ENCODE data around the gene KIF2C.

KIF2C gene

GRCh38 chr1:44720281-44720680 is 19.4 kb upstream of the KIF2C start:
- no peaks in the 10 kb centered on the region for H3K9me3 ChIP-seq (ENCODE audit: control insufficient read depth in 1 of 2, low read length in 2 of 2)
- H3K27ac ChIP-seq (ENCODE audit: low read length) = no peak overlapping the region
- no peak overlapping the region for H3K4me3 ChIP-seq (ENCODE audit: low read depth in 1 of 2, low read length in 2 of 2)
- no peaks in the 10 kb centered on the region for H3K27me3 ChIP-seq (ENCODE audit: low read depth, low read length)
- H3K36me3 ChIP-seq (ENCODE audit: control insufficient read depth in 1 of 2, insufficient read depth in 2 of 2, low read length in 2 of 2) = no peaks in the 10 kb centered on the region
- H3K4me1 ChIP-seq (ENCODE audit: control insufficient read depth in 1 of 2, insufficient read depth in 2 of 2, low read length in 2 of 2) = peaks cover 0 to under 1% of the 10 kb centered on the region in 2 donors

- Histone ChIP-seq H3K9me3 (ENCODE audit: control insufficient read depth in 1 of 2, low read length in 2 of 2) (no peaks in the 10 kb centered on the region), H3K27me3 (ENCODE audit: low read depth, low read length) (no peaks in the 10 kb centered on the region), H3K27ac (ENCODE audit: low read length) (peak overlapping the region; percentile 67), H3K4me1 (ENCODE audit: control insufficient read depth in 1 of 2, insufficient read depth in 2 of 2, low read length in 2 of 2) (no peaks in the 10 kb centered on the region), H3K4me3 (ENCODE audit: low read depth in 1 of 2, low read length in 2 of 2) (no peak overlapping the region), H3K36me3 (ENCODE audit: control insufficient read depth in 1 of 2, insufficient read depth in 2 of 2, low read length in 2 of 2) (no peaks in the 10 kb centered on the region)
Observed at GRCh38 chr1:44721485-44722361, 17.9 kb upstream of the KIF2C start.

DNA sequence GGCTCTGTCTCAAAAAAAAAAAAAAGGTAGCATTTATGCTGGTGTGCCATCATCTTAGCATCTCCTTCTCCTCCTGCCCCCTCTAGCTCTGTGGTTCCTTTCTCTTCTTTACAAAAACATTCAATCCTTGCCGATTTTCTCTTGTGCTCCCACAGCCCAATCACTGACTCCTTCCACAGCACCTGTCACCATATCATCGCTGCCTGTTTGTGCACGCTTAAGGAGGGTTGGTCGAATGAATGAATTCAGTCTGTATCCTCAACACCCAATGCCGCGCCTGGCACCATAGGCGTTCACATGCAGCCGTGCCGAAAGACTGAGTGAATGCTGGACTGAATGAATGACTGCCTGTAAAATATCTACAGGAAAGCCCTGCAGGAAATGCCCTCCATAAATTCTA is 16.6 kb upstream of the KIF2C start:
- H3K4me3 ChIP-seq (ENCODE audit: low read depth in 1 of 2, low read length in 2 of 2) = no peak overlapping the region
- no peak overlapping the region for H3K27ac ChIP-seq (ENCODE audit: low read length)
- no peaks in the 10 kb centered on the region for H3K9me3 ChIP-seq (ENCODE audit: control insufficient read depth in 1 of 2, low read length in 2 of 2)
- H3K36me3 ChIP-seq (ENCODE audit: control insufficient read depth in 1 of 2, insufficient read depth in 2 of 2, low read length in 2 of 2) = no peaks in the 10 kb centered on the region
- H3K4me1 ChIP-seq (ENCODE audit: control insufficient read depth in 1 of 2, insufficient read depth in 2 of 2, low read length in 2 of 2) = no peaks in the 10 kb centered on the region
- no peaks in the 10 kb centered on the region for H3K27me3 ChIP-seq (ENCODE audit: low read depth, low read length)

GRCh38 chr1:44723496-44724295 is 15.9 kb upstream of the KIF2C start:
- Histone ChIP-seq H3K27ac (ENCODE audit: low read length) (no peak overlapping the region), H3K36me3 (ENCODE audit: control insufficient read depth in 1 of 2, insufficient read depth in 2 of 2, low read length in 2 of 2) (no peaks in the 10 kb centered on the region), H3K27me3 (ENCODE audit: low read depth, low read length) (no peaks in the 10 kb centered on the region), H3K9me3 (ENCODE audit: control insufficient read depth in 1 of 2, low read length in 2 of 2) (no peaks in the 10 kb centered on the region), H3K4me1 (ENCODE audit: control insufficient read depth in 1 of 2, insufficient read depth in 2 of 2, low read length in 2 of 2) (no peaks in the 10 kb centered on the region), H3K4me3 (ENCODE audit: low read depth in 1 of 2, low read length in 2 of 2) (no peak overlapping the region)

DNA sequence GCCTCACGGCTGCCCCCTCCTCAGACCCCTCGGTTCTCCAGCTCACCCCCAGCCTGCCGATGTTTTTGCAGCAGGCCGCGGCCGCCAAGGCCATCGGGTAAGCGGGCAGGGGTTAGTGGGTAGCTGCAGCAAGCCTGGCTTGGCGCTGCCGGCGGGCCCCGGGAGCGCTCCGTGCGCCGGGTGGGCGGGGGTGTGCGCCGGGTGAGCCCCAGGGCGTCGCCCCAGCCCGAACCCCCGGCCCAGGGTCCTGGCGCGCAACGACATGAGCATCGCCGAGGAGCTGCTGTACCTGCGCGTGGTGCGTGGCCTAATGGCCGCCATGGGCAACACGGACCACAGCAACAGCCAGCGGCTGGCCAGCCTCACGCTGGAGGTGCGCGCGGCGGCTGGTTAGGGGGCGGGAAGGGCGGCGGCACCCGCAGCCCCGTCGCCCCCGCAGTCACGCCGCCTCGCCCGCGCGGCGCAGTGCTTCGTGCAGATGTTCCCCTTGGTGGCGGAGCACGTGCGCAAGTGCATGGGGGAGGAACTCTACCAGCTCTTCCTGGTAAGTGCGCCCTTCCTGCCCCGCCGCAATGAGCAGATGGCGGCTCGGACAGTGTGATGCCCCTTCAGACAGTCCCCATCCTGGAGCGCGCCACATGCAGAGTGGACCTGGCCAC is 15.2 kb upstream of the KIF2C start:
- Histone ChIP-seq H3K27ac (ENCODE audit: low read length) (no peak overlapping the region), H3K9me3 (ENCODE audit: control insufficient read depth in 1 of 2, low read length in 2 of 2) (no peaks in the 10 kb centered on the region), H3K4me1 (ENCODE audit: control insufficient read depth in 1 of 2, insufficient read depth in 2 of 2, low read length in 2 of 2) (no peaks in the 10 kb centered on the region), H3K4me3 (ENCODE audit: low read depth in 1 of 2, low read length in 2 of 2) (no peak overlapping the region), H3K27me3 (ENCODE audit: low read depth, low read length) (no peaks in the 10 kb centered on the region), H3K36me3 (ENCODE audit: control insufficient read depth in 1 of 2, insufficient read depth in 2 of 2, low read length in 2 of 2) (no peaks in the 10 kb centered on the region)

- no peak overlapping the region for H3K27ac ChIP-seq (ENCODE audit: low read length)
- no peaks in the 10 kb centered on the region for H3K27me3 ChIP-seq (ENCODE audit: low read depth, low read length)
- no peaks in the 10 kb centered on the region for H3K36me3 ChIP-seq (ENCODE audit: control insufficient read depth in 1 of 2, insufficient read depth in 2 of 2, low read length in 2 of 2)
- H3K4me3 ChIP-seq (ENCODE audit: low read depth in 1 of 2, low read length in 2 of 2) = no peak overlapping the region
- no peaks in the 10 kb centered on the region for H3K4me1 ChIP-seq (ENCODE audit: control insufficient read depth in 1 of 2, insufficient read depth in 2 of 2, low read length in 2 of 2)
- no peaks in the 10 kb centered on the region for H3K9me3 ChIP-seq (ENCODE audit: control insufficient read depth in 1 of 2, low read length in 2 of 2)
Observed at GRCh38 chr1:44724955-44725698, 14.5 kb upstream of the KIF2C start.

- Histone ChIP-seq H3K36me3 (ENCODE audit: control insufficient read depth in 1 of 2, insufficient read depth in 2 of 2, low read length in 2 of 2) (no peaks in the 10 kb centered on the region), H3K4me3 (ENCODE audit: low read depth in 1 of 2, low read length in 2 of 2) (peak within 1 kb of the TSS; percentile 47), H3K27ac (ENCODE audit: low read length) (peak within 1 kb of the TSS; percentile 99), H3K27me3 (ENCODE audit: low read depth, low read length) (no peaks in the 10 kb centered on the region), H3K4me1 (ENCODE audit: control insufficient read depth in 1 of 2, insufficient read depth in 2 of 2, low read length in 2 of 2) (no peaks in the 10 kb centered on the region), H3K9me3 (ENCODE audit: control insufficient read depth in 1 of 2, low read length in 2 of 2) (no peaks in the 10 kb centered on the region)
Observed at GRCh38 chr1:44730741-44731512, 8.7 kb upstream of the KIF2C start, which contains the start of gene RNU5D-1. Gene RNU5D-1, minus strand, starts transcription at chr1:44731170.

- Histone ChIP-seq H3K27me3 (ENCODE audit: low read depth, low read length) (no peaks in the 10 kb centered on the region), H3K27ac (ENCODE audit: low read length) (no peak overlapping the region), H3K9me3 (ENCODE audit: control insufficient read depth in 1 of 2, low read length in 2 of 2) (no peaks in the 10 kb centered on the region), H3K4me3 (ENCODE audit: low read depth in 1 of 2, low read length in 2 of 2) (no peak overlapping the region), H3K36me3 (ENCODE audit: control insufficient read depth in 1 of 2, insufficient read depth in 2 of 2, low read length in 2 of 2) (no peaks in the 10 kb centered on the region), H3K4me1 (ENCODE audit: control insufficient read depth in 1 of 2, insufficient read depth in 2 of 2, low read length in 2 of 2) (no peaks in the 10 kb centered on the region)
Observed at GRCh38 chr1:44733365-44733764, 6.3 kb upstream of the KIF2C start.

DNA sequence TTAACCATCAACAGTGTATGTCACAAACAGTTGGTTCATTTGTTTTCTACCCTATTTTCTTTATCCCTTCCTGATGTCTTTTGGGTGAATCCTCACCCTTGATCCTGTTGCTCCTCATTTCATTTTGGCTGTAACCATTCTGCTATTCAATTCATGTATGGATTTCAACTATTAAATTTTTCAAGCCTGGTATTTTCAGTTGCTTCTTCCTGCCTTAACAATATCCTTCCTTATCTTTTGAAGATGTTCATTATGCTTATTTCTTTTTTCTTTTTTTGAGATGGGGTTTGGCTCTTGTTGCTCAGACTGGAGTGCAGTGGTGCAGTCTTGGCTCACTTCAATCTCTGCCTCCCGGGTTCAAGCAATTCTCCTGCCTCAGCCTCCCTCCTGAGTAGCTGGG is 5.9 kb upstream of the KIF2C start:
- Histone ChIP-seq H3K36me3 (ENCODE audit: control insufficient read depth in 1 of 2, insufficient read depth in 2 of 2, low read length in 2 of 2) (no peaks in the 10 kb centered on the region), H3K27me3 (ENCODE audit: low read depth, low read length) (no peaks in the 10 kb centered on the region), H3K9me3 (ENCODE audit: control insufficient read depth in 1 of 2, low read length in 2 of 2) (no peaks in the 10 kb centered on the region), H3K4me1 (ENCODE audit: control insufficient read depth in 1 of 2, insufficient read depth in 2 of 2, low read length in 2 of 2) (no peaks in the 10 kb centered on the region), H3K27ac (ENCODE audit: low read length) (no peak overlapping the region), H3K4me3 (ENCODE audit: low read depth in 1 of 2, low read length in 2 of 2) (no peak overlapping the region)

GRCh38 chr1:44735992-44736391 is 3.6 kb upstream of the KIF2C start:
- Histone ChIP-seq H3K36me3 (ENCODE audit: control insufficient read depth in 1 of 2, insufficient read depth in 2 of 2, low read length in 2 of 2) (no peaks in the 10 kb centered on the region), H3K4me3 (ENCODE audit: low read depth in 1 of 2, low read length in 2 of 2) (no peak overlapping the region), H3K4me1 (ENCODE audit: control insufficient read depth in 1 of 2, insufficient read depth in 2 of 2, low read length in 2 of 2) (peaks cover 0 to 7% of the 10 kb centered on the region in 2 donors), H3K9me3 (ENCODE audit: control insufficient read depth in 1 of 2, low read length in 2 of 2) (no peaks in the 10 kb centered on the region), H3K27ac (ENCODE audit: low read length) (no peak overlapping the region), H3K27me3 (ENCODE audit: low read depth, low read length) (no peaks in the 10 kb centered on the region)

All from muscle layer of duodenum (tissue), 2 donors.